Neutrophil (primary cell): Measurements from ENCODE around the gene PANX3.
"Not testable (repeated sequence)": the region's sequence is repeated elsewhere in the genome, so short reads cannot be mapped to it uniquely, and the experiment has no call there.

ENCODE experiments used
- H3K27ac ChIP-seq: fragments of 200-600 bp; sonication (generic); 2 replicates; pipeline ENCODE4 v1.5.1; 2016; ENCODE audit warnings: mild to moderate bottlenecking, moderate library complexity
- H3K27me3 ChIP-seq: fragments of 200-600 bp; sonication (generic); 2 replicates; pipeline ENCODE4 v1.6.0; 2016; ENCODE audit warnings: mild to moderate bottlenecking
- H3K36me3 ChIP-seq: fragments of 200-600 bp; sonication (generic); 2 replicates; pipeline ENCODE4 v1.5.1; 2017
- H3K4me1 ChIP-seq, 2 experiments: fragments of 200-600 bp in 1 of 2; sonication (generic) in 1 of 2; 1 replicate in 1 of 2; 2 replicates in 1 of 2; pipeline versions ENCODE4 v1.5.1 to v1.6.1; 2013 to 2016; ENCODE audit warnings: low read depth in 1 of 2, low read length in 1 of 2, mild to moderate bottlenecking in 1 of 2, moderate library complexity in 1 of 2; ENCODE audit not compliant: control insufficient read depth in 1 of 2, insufficient read depth in 1 of 2
- H3K4me3 ChIP-seq, 2 experiments: fragments of 200-600 bp in 1 of 2; sonication (generic) in 1 of 2; 1 replicate in 1 of 2; 2 replicates in 1 of 2; pipeline ENCODE4 v1.5.1; 2013 to 2016; ENCODE audit warnings: low read depth in 1 of 2, low read length in 1 of 2, mild to moderate bottlenecking in 1 of 2, moderate library complexity in 1 of 2
- H3K9me3 ChIP-seq: fragments of 200-600 bp; sonication (generic); 2 replicates; pipeline ENCODE4 v1.5.1; 2016
- TF ChIP-seq, protein P1 (sequence below): fragments of 200-600 bp; sonication (generic); IDR thresholded peaks from 2 replicates; pipeline ENCODE4 v1.5.1; 2016; ENCODE audit warnings: antibody characterized with exemption

Gene PANX3

GRCh38 chr11:124602193-124602592 is 9.0 kb upstream of the PANX3 start:
- TF ChIP-seq, protein P1, sequence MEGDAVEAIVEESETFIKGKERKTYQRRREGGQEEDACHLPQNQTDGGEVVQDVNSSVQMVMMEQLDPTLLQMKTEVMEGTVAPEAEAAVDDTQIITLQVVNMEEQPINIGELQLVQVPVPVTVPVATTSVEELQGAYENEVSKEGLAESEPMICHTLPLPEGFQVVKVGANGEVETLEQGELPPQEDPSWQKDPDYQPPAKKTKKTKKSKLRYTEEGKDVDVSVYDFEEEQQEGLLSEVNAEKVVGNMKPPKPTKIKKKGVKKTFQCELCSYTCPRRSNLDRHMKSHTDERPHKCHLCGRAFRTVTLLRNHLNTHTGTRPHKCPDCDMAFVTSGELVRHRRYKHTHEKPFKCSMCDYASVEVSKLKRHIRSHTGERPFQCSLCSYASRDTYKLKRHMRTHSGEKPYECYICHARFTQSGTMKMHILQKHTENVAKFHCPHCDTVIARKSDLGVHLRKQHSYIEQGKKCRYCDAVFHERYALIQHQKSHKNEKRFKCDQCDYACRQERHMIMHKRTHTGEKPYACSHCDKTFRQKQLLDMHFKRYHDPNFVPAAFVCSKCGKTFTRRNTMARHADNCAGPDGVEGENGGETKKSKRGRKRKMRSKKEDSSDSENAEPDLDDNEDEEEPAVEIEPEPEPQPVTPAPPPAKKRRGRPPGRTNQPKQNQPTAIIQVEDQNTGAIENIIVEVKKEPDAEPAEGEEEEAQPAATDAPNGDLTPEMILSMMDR: no peak

DNA sequence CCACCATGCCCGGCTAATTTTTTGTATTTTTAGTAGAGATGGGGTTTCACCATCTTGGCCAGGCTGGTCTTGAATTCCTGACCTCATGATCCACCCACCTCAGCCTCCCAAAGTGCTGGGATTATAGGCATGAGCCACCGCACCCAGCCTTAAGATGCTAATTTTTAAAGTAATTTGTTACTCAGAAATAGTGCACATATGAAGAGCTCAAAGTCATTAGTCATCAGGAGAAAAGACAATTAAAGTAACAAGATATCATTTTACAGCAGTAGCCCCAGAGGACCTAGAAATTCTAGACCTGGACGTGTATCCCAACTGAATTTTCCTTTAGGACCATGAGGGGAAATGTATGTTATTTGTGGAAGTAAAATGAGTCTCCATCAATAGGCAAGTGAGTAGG is 8.5 kb upstream of the PANX3 start:
- not testable (repeated sequence) for H3K9me3 ChIP-seq, H3K27ac ChIP-seq, H3K36me3 ChIP-seq, H3K4me3 ChIP-seq, H3K27me3 ChIP-seq
- H3K4me1 ChIP-seq: peaks cover 11 to 14% of the 10 kb centered on the region in 2 experiments

More at GRCh38 chr11:124602193-124602592, 9.0 kb upstream of the PANX3 start:
- H3K4me3 ChIP-seq: no peak overlapping the region
- H3K27ac ChIP-seq: no peak overlapping the region
- H3K9me3 ChIP-seq: no peaks in the 10 kb centered on the region
- H3K36me3 ChIP-seq: no peaks in the 10 kb centered on the region
- peaks cover 8% of the 10 kb centered on the region for H3K27me3 ChIP-seq
- H3K4me1 ChIP-seq: peaks cover 11 to 14% of the 10 kb centered on the region in 2 experiments

GRCh38 chr11:124605719-124606118 is 5.5 kb upstream of the PANX3 start:
- H3K27me3 ChIP-seq: no peaks in the 10 kb centered on the region
- peak overlapping the region; percentile 53 for H3K27ac ChIP-seq
- peaks cover 11 to 14% of the 10 kb centered on the region in 2 experiments for H3K4me1 ChIP-seq
- no peaks in the 10 kb centered on the region for H3K36me3 ChIP-seq
- H3K4me3 ChIP-seq: no peak overlapping the region
- TF ChIP-seq, protein P1: no peak
- no peaks in the 10 kb centered on the region for H3K9me3 ChIP-seq

GRCh38 chr11:124608147-124608546 is 3.1 kb upstream of the PANX3 start:
- TF ChIP-seq, protein P1: no peak
- H3K27me3 ChIP-seq: no peaks in the 10 kb centered on the region
- no peak overlapping the region for H3K4me3 ChIP-seq
- no peak overlapping the region for H3K27ac ChIP-seq
- H3K4me1 ChIP-seq: peaks cover 11 to 14% of the 10 kb centered on the region in 2 experiments
- no peaks in the 10 kb centered on the region for H3K9me3 ChIP-seq
- H3K36me3 ChIP-seq: no peaks in the 10 kb centered on the region

- H3K4me3 ChIP-seq: no peak overlapping the region
- TF ChIP-seq, protein P1: no peak
- H3K27ac ChIP-seq: no peak overlapping the region
- H3K4me1 ChIP-seq: peaks cover 10% of the 10 kb centered on the region in 2 experiments
- H3K36me3 ChIP-seq: no peaks in the 10 kb centered on the region
- peaks cover 5% of the 10 kb centered on the region for H3K27me3 ChIP-seq
- no peaks in the 10 kb centered on the region for H3K9me3 ChIP-seq
Measured at GRCh38 chr11:124610295-124610694, 933 bp upstream of the PANX3 start.

DNA sequence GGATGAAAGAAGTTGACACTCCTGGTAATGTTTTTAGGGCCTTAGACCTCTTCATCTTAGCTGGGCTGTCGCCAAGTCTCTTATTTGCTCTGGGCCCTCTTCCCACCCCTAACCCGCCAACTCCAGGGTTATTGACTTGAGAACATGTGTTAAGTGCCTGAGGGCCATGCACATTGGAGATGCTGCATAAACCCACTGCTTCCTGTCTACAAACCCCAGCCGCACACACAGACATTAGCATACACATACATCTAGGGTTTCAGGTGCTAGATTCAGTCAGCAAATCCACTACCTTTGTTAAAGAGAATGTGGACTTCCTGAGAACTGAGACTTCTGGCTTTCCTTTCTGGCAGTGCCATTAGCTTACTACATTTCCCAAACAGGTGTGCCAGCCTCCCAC is 817 bp downstream of the PANX3 start:
- H3K27ac ChIP-seq: no peak overlapping the region
- no peaks in the 10 kb centered on the region for H3K4me1 ChIP-seq
- no peaks in the 10 kb centered on the region for H3K9me3 ChIP-seq
- no peaks in the 10 kb centered on the region for H3K36me3 ChIP-seq
- TF ChIP-seq, protein P1: no peak
- no peak overlapping the region for H3K4me3 ChIP-seq
- H3K27me3 ChIP-seq: peaks cover 5% of the 10 kb centered on the region
